GM12878 (cell line): ENCODE results near the gene JHY. TPM values are rescaled to one million over a fixed set of nuclear protein-coding genes. Genes with fewer than 3 reads are reported as not detected.

ENCODE experiments used
- ATAC-seq: fragments of 200-7000 bp; cut with Tn5 transposase; 3 replicates; pipeline ENCODE4 v1.9.1; 2020; ENCODE audit warnings: mild to moderate bottlenecking, moderate library complexity
- BruUV-seq: library from RNA; stranded (reverse); fragments of 400-500 nt; replicated peaks from 2 replicates; lab custom pipeline; 2021; lab: Mats Ljungman, UMichigan
- CTCF ChIA-PET: fragments of 300-600 bp; sonication (Branson Sonifier 250); formaldehyde crosslinking; extraction: SDS; loops from one replicate; lab custom pipeline; 2021; ENCODE audit warnings: inconsistent platforms; lab: Yijun Ruan, JAX
- POLR2A ChIA-PET: fragments of 350-600 bp; formaldehyde crosslinking; extraction: SDS; loops from one replicate; lab custom pipeline; 2021; ENCODE audit warnings: inconsistent platforms; lab: Charles Lee
- RAD21 ChIA-PET: fragments of 300-600 bp; sonication (Branson Sonifier 250); formaldehyde crosslinking; loops from one replicate; lab custom pipeline; 2023; ENCODE audit warnings: antibody characterized with exemption; ENCODE audit not compliant: unreplicated experiment; lab: Charles Lee
- SMC1A ChIA-PET: fragments of 300-600 bp; sonication (Branson Sonifier 250); formaldehyde crosslinking; loops from one replicate; lab custom pipeline; 2023; ENCODE audit not compliant: unreplicated experiment, uncharacterized antibody; lab: Charles Lee
- DNase-seq: peaks from one replicate; pipeline ENCODE4 v3.0.0-alpha.2; 2011; ENCODE audit warnings: low read depth, low spot score
- FAIRE-seq: peaks from 3 replicates; lab custom pipeline; 2011; peaks lifted over from hg19 to GRCh38; lab: Jason Lieb, UNC
- H2AFZ ChIP-seq: 2 replicates; pipeline ENCODE4 v1.6.0; 2011; ENCODE audit warnings: low read depth, low read length, control low read depth; ENCODE audit not compliant: control insufficient read depth
- H3K27ac ChIP-seq: 2 replicates; pipeline ENCODE4 v1.5.1; 2011; ENCODE audit warnings: control low read depth; ENCODE audit not compliant: control insufficient read depth, insufficient read depth
- H3K27me3 ChIP-seq, 2 experiments: replicated peaks in 1 of 2; 2 replicates each; pipeline versions ENCODE4 v1.6.0 to v1.6.1; 2011; ENCODE audit warnings: low read length in 1 of 2; ENCODE audit not compliant: control insufficient read depth in 2 of 2, insufficient read depth in 2 of 2
- H3K36me3 ChIP-seq, 2 experiments: 2 replicates each; pipeline ENCODE4 v1.5.1; 2011; ENCODE audit warnings: low read length in 1 of 2; ENCODE audit not compliant: control insufficient read depth in 2 of 2, insufficient read depth in 2 of 2
- H3K4me1 ChIP-seq: 2 replicates; pipeline ENCODE4 v1.6.1; 2011; ENCODE audit warnings: mild to moderate bottlenecking, low read length, moderate library complexity, mixed read lengths; ENCODE audit not compliant: control insufficient read depth, insufficient read depth
- H3K4me2 ChIP-seq: 2 replicates; pipeline ENCODE4 v1.6.0; 2011; ENCODE audit warnings: control low read depth; ENCODE audit not compliant: control insufficient read depth, insufficient read depth
- H3K4me3 ChIP-seq: fragments of 200-600 bp; sonication (generic); 2 replicates; pipeline ENCODE4 v1.5.1; 2016
- H3K79me2 ChIP-seq: 2 replicates; pipeline ENCODE4 v1.6.0; 2011; ENCODE audit warnings: low read length; ENCODE audit not compliant: control insufficient read depth, insufficient read depth
- H3K9ac ChIP-seq: 2 replicates; pipeline ENCODE4 v1.8.0; 2011; ENCODE audit warnings: low read length, control low read depth, mixed read lengths; ENCODE audit not compliant: control insufficient read depth, insufficient read depth
- H3K9me3 ChIP-seq: replicated peaks from 3 replicates; pipeline ENCODE4 v1.5.1; 2011; ENCODE audit warnings: mild to moderate bottlenecking, low read length; ENCODE audit not compliant: control insufficient read depth, insufficient read depth
- H4K20me1 ChIP-seq: 2 replicates; pipeline ENCODE4 v1.6.0; 2011; ENCODE audit not compliant: control insufficient read depth, insufficient read depth
- ATF3 ChIP-seq: IDR thresholded peaks from 2 replicates; pipeline ENCODE4 v1.6.1; 2011; ENCODE audit warnings: low read depth, mild to moderate bottlenecking, low read length, moderate library complexity, borderline replicate concordance; ENCODE audit errors: extremely low read depth
- SIX5 ChIP-seq: IDR thresholded peaks from 2 replicates; pipeline ENCODE4 v1.6.1; 2011; ENCODE audit warnings: mild to moderate bottlenecking, low read depth, low read length, moderate library complexity; ENCODE audit not compliant: severe bottlenecking
- SMAD1 ChIP-seq: fragments of 450-650 bp; IDR thresholded peaks from 2 replicates; pipeline ENCODE4 v1.6.1; 2018; ENCODE audit warnings: mild to moderate bottlenecking, low read depth; ENCODE audit not compliant: partially characterized antibody
- TARDBP ChIP-seq: IDR thresholded peaks from 2 replicates; pipeline ENCODE4 v1.6.1; 2016; ENCODE audit warnings: borderline replicate concordance
- TCF12 ChIP-seq: IDR thresholded peaks from 2 replicates; pipeline ENCODE4 v1.6.1; 2011; ENCODE audit warnings: low read depth, mild to moderate bottlenecking, low read length
- ZNF592 ChIP-seq: fragments of 450-650 bp; IDR thresholded peaks from 2 replicates; pipeline ENCODE4 v1.6.1; 2017; ENCODE audit warnings: mild to moderate bottlenecking, moderate library complexity
- WGBS: methylation state at CpG from one replicate; pipeline ENCODE4 v1.1.6; 2016; ENCODE audit warnings: low lambda C conversion rate; ENCODE audit not compliant: insufficient replicate concordance, insufficient coverage; ENCODE audit errors: missing lambda C conversion rate; 5-methylcytosine and 5-hydroxymethylcytosine counted together
- in situ Hi-C: fragments of 300-500 bp; cut with MboI; formaldehyde crosslinking; loops from 9 replicates; pipeline ENCODE4 v1.14.3; 2018; ENCODE audit warnings: mixed read lengths
- intact Hi-C: fragments of 100-400 bp; cut with micrococcal nuclease; formaldehyde crosslinking; loops from one replicate; pipeline ENCODE4 v1.14.2; 2022; ENCODE audit not compliant: unreplicated experiment
- polyA plus RNA-seq, 11 experiments: library from polyadenylated mRNA; depleted of rRNA in 4 of 11; unstranded in 6 of 11; stranded (reverse) in 5 of 11; fragments of >200 nt; fragmentation: Nextera tagmentation in 4 of 11; fragmentation: Illumina TruSeq in 1 of 11; extraction: Ambion mirVana in 4 of 11; extraction: Trizol in 1 of 11; gene quantifications; 1 replicate in 1 of 11; 2 replicates in 10 of 11; pipeline versions ENCODE4 v1.2.1 to v1.2.3, GENCODE V29; 2011 to 2016; ENCODE audit warnings: inconsistent platforms in 2 of 11, missing spikeins in 2 of 11, low read depth in 1 of 11
- total RNA-seq, 4 experiments: library from RNA; depleted of rRNA in 3 of 4; stranded (reverse); fragments of >200 nt in 3 of 4; fragmentation: Illumina TruSeq in 1 of 4; extraction: Trizol in 1 of 4; gene quantifications; 2 replicates each; pipeline versions ENCODE4 v1.2.1 to v1.2.3, GENCODE V29; 2013 to 2021

Gene JHY
- total and polyA plus RNA-seq, 10 of the 15 experiments (the other 5 are each of a cell fraction or from before 2014, with no cell fraction given): 0.90 to 7.1 (median 5.5) TPM

- H3K27ac ChIP-seq: no peak overlapping the region
- no peak overlapping the region for H3K4me3 ChIP-seq
- no peak overlapping the region for H2AFZ ChIP-seq
- FAIRE-seq (no peak), DNase-seq (no peak)
- no peaks in the 10 kb centered on the region; a peak in 1 of 4 replicates for H3K36me3 ChIP-seq
- H3K79me2 ChIP-seq: no peaks in the 10 kb centered on the region
- H4K20me1 ChIP-seq: no peaks in the 10 kb centered on the region
- CTCF ChIA-PET: interaction anchor here (0.7 to 31.9 kb wide), 8 partner anchors 8 to 535 kb away, joined by 3 to 869 read pairs (median 6); partner anchors contain the start of gene CRTAM
- no peak overlapping the region for H3K4me2 ChIP-seq
- no peak for TF ChIP-seq SMAD1
- no peak for TF ChIP-seq TCF12
- TF ChIP-seq ZNF592: no peak
- TF ChIP-seq SIX5: no peak
- no peak for TF ChIP-seq TARDBP
- TF ChIP-seq ATF3: no peak
- TF ChIP-seq, all 136 proteins: peak for 0
- Histone ChIP-seq H3K9ac (no peak overlapping the region), H3K4me1 (peaks cover 3% of the 10 kb centered on the region; the same call in 1 of the 2 replicates), H3K9me3 (no peaks in the 10 kb centered on the region), H3K27me3 (no peaks in the 10 kb centered on the region)
- intact Hi-C loops (no loop called here), in situ Hi-C loops (no loop called here)
- no peak for ATAC-seq
- no TSS peak for BruUV-seq
- POLR2A ChIA-PET: interaction anchor here (0.6 to 1.9 kb wide), 5 partner anchors 9 to 151 kb away, joined by 3 to 6 read pairs (median 4); no protein-coding TSS in a partner anchor
- WGBS: 79% methylated on average over 3 of the region's 3 CpGs
- SMC1A ChIA-PET: interaction anchor here (0.5 to 22.1 kb wide), 12 partner anchors 8 to 539 kb away, joined by 3 to 466 read pairs (median 4); partner anchors contain the start of gene JHY
- RAD21 ChIA-PET: interaction anchor here (0.6 to 2.2 kb wide), 9 partner anchors 8 to 184 kb away, joined by 3 to 10 read pairs (median 4); no protein-coding TSS in a partner anchor
These were observed 10.5 kb upstream of the JHY start for GRCh38 chr11:122872046-122872445.
